NCI-H345 treated with DMSO at 0.1 percent for 48 hours (cell line): ENCODE measurements around the gene LRRC41.
"Not testable (repeated sequence)": the region's sequence is repeated elsewhere in the genome, so short reads cannot be mapped to it uniquely, and the experiment has no call there.

Source experiments
- DNase-seq: peaks from one replicate; lab custom pipeline; 2025; ENCODE audit not compliant: unreplicated experiment; lab: John Stamatoyannopoulos, UW

LRRC41 gene

DNA sequence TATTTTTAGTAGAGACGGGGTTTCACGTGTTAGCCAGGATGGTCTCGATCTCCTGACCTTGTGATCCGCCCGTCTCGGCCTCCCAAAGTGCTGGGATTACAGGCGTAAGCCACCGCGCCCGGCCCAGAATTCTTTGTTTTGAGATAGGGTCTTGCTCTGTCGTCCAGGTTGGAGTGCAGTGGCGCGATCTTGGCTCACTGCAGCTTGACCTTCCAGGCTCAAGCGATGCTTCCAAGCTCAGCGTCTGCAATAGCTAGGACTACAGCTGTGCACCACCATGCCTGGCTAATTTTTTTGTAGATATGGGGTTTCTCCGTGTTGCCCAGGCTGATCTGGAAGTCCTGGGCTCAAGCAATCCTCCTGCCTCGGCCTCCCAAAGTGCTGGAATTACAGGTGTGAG lies 57.3 kb downstream of the LRRC41 start:
- DNase-seq, result not testable (repeated sequence)

DNA sequence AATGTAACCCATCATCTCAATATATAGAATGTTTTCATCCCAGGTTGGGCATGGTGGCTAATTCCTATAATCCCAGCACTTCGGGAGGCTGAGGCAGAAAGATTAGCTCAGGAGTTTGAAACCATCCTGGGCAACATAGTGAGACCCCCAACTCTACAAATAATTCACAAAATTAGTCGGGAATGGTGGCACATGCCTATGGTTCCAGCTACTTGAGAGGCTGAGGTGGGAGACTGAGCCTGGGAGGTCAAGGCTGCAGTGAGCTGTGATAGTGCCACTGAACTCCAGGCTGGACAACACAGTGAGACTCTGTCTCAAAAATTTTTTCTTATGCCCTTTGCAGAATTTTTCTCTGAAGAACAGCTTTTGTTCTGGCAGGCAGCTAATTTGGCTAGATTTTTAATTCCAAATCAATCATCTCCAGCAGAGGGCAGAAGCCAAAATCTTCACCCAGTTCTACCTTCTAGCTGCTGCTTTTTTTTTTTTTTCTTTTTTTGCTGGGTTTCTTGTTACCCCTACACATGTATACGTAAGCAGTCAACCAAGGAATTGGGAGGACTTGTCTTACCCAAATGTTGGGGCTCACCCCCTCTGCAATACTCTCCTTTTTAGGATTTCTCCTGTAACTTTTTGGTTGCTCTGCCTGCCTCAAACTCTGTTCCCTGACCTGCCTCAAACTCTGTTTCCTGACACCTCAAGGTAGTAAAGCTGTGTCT lies 58.6 kb downstream of the LRRC41 start:
- DNase-seq, result no peak

DNA sequence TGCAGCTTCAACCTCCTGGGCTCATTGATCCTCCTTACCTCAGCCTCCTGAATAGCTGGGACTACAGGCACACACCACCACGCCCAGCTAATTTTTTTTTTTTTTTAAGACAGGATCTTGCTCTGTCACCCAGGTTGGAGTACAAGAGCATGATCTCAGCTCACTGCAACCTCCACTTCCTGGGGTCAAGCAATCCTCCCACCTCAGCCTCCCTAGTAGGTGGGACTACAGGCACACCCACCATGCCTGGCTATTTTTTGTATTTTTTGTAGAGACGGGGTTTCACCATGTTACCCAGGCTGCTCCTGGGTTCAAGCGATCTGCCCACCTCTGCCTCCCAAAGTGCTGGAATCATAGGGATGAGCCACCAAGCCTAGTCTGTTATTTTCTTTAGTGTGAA lies 59.6 kb downstream of the LRRC41 start:
- DNase-seq, result not testable (repeated sequence)

GRCh38 chr1:46242918-46243317 lies 60.5 kb downstream of the LRRC41 start:
- DNase-seq, result no peak

DNA sequence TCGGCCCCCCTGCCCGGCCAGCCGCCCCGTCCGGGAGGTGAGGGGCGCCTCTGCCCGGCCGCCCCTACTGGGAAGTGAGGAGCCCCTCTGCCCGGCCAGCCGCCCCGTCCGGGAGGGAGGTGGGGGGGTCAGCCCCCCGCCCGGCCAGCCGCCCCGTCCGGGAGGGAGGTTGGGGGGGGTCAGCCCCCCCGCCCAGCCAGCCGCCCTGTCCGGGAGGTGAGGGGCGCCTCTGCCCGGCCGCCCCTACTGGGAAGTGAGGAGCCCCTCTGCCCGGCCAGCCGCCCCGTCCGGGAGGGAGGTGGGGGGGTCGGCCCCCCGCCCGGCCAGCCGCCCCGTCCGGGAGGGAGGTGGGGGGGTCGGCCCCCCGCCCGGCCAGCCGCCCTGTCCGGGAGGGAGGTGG lies 61.7 kb downstream of the LRRC41 start:
- not testable (repeated sequence) for DNase-seq

DNA sequence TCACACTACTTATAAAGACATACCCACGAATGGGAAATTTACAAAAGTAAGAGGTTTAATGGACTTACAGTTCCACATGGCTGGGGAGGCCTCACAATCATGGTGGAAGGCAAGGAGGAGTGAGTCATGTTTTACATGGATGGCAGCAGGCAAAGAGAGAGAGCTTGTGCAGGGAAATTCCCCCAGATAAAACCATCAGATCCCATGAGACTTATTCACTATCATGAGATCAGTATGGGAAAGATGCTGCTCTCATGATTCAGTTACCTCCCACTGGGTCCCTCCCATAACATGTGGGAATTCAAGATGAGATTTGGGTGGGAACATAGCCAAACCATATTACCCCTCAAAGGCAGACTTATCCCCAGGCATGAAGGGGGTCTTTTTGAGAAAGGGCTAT lies 64.6 kb downstream of the LRRC41 start:
- not testable (repeated sequence) for DNase-seq

DNA sequence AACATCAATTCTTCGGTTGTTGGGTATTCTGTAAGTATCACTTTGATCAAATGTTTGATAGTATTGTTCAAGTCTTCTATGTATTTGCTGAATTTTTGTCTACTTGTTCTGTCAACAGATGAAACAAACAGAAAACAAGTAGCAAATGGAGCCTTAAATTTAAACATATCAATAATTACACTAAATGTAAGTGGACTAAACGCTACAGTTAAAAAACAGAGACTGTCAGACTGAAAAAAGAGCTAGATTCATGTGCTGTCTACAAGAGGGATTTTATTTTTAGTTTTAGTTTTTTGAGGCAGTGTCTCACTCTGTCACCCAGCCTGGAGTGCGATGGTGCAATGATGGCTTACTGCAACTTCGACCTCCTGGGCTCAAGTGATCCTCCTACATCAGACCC lies 66.5 kb downstream of the LRRC41 start:
- DNase-seq, result no peak

DNA sequence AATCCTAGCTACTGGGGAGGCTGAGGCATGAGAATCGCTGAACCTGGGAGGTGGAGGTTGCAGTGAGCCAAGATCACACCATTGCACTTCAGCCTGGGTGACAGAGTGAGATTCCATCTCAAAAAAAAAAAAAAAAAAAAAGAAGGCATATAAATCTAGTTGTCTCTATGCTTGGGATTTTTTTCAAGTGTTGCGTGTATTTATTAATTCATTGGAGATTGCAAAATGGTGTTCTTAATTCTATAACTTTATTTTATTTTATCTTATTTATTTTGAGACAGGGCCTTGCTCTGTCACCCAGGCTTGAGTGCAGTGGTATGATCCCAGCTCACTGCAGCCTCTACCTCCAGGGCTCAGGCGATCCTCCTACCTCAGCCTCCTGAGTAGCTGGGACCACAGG lies 72.2 kb downstream of the LRRC41 start:
- not testable (repeated sequence) for DNase-seq
